Thyroid gland (tissue), 4 donors: ENCODE measurements around the gene ZNFX1.

Experiments used
- POLR2A ChIP-seq, 2 donors: fragments of 450-650 bp; IDR thresholded peaks; one replicate each; pipeline ENCODE4 v1.6.1; 2017; ENCODE audit warnings: antibody characterized with exemption in 2 of 2, mild to moderate bottlenecking in 2 of 2, moderate library complexity in 1 of 2
- TF ChIP-seq, protein P1 (sequence below), 6 experiments: fragments of 200-600 bp in 3 of 6; fragments of 450-650 bp in 3 of 6; sonication (generic) in 3 of 6; IDR thresholded peaks; one replicate each; pipeline ENCODE4 v1.5.1; 2016 to 2019; ENCODE audit warnings: antibody characterized with exemption in 6 of 6, mild to moderate bottlenecking in 2 of 6, inconsistent platforms in 1 of 6, moderate library complexity in 1 of 6

DNA sequence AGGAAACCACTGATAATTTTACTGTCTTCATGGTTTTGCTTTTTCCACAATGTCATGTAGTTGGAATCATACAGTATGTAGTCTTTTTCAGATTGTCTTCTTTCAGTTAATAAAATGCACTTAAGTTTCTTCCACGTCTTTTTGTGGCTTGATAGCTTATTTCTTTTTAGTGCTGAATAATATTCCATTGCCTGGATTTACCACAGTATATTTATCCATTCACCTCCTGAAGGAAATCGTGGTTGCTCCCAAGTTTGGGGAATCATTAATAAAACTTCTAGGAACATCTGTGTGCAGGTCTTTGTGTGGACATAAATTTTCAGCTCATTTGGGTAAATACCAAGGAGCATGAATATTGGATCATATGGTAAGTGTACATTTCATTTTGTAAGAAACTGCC lies 38.8 kb upstream of the ZNFX1 start:
- TF ChIP-seq, protein P1, sequence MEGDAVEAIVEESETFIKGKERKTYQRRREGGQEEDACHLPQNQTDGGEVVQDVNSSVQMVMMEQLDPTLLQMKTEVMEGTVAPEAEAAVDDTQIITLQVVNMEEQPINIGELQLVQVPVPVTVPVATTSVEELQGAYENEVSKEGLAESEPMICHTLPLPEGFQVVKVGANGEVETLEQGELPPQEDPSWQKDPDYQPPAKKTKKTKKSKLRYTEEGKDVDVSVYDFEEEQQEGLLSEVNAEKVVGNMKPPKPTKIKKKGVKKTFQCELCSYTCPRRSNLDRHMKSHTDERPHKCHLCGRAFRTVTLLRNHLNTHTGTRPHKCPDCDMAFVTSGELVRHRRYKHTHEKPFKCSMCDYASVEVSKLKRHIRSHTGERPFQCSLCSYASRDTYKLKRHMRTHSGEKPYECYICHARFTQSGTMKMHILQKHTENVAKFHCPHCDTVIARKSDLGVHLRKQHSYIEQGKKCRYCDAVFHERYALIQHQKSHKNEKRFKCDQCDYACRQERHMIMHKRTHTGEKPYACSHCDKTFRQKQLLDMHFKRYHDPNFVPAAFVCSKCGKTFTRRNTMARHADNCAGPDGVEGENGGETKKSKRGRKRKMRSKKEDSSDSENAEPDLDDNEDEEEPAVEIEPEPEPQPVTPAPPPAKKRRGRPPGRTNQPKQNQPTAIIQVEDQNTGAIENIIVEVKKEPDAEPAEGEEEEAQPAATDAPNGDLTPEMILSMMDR (IDR thresholded peaks at IDR 0.05): no peak
- TF ChIP-seq POLR2A (IDR thresholded peaks at IDR 0.05): no peak
